ENCODE results near the gene KRT35. TPM values are rescaled to one million over a fixed set of nuclear protein-coding genes. Genes with fewer than 3 reads are reported as not detected.
A peak's percentile ranks its signal among the peaks of the same experiment; 100 is the strongest.

The KRT35 gene
- total RNA-seq, 1 experiment from 2014 or later = not detected

GRCh38 chr17:41519501-41520224 lies 38.7 kb upstream of the KRT35 start:
- Mint-ChIP-seq H3K27me3 (ENCODE audit: unreplicated experiment) (no peaks in the 10 kb centered on the region), H3K27ac (ENCODE audit: unreplicated experiment) (peak overlapping the region; percentile 99), H3K4me3 (ENCODE audit: low read depth, unreplicated experiment) (peak overlapping the region; percentile 5), H3K36me3 (ENCODE audit: insufficient read depth, unreplicated experiment) (peaks cover 96% of the 10 kb centered on the region), H3K4me1 (ENCODE audit: low read depth, unreplicated experiment) (peaks cover 67% of the 10 kb centered on the region), H3K9me3 (ENCODE audit: low read depth, unreplicated experiment) (no peaks in the 10 kb centered on the region)
- TF ChIP-seq, protein P1, sequence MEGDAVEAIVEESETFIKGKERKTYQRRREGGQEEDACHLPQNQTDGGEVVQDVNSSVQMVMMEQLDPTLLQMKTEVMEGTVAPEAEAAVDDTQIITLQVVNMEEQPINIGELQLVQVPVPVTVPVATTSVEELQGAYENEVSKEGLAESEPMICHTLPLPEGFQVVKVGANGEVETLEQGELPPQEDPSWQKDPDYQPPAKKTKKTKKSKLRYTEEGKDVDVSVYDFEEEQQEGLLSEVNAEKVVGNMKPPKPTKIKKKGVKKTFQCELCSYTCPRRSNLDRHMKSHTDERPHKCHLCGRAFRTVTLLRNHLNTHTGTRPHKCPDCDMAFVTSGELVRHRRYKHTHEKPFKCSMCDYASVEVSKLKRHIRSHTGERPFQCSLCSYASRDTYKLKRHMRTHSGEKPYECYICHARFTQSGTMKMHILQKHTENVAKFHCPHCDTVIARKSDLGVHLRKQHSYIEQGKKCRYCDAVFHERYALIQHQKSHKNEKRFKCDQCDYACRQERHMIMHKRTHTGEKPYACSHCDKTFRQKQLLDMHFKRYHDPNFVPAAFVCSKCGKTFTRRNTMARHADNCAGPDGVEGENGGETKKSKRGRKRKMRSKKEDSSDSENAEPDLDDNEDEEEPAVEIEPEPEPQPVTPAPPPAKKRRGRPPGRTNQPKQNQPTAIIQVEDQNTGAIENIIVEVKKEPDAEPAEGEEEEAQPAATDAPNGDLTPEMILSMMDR (IDR thresholded peaks at IDR 0.05; ENCODE audit: unreplicated experiment) = no peak
- intact Hi-C loops (cut with micrococcal nuclease; ENCODE audit: unreplicated experiment) = loop anchor here (5.0 to 10.0 kb wide), 2 partner anchors 585 to 662 kb away; partner anchors contain the start of gene KRT23
- BruUV-seq (replicated peaks) = no TSS peak
- DNase-seq = peak; percentile 73
- CTCF ChIA-PET = interaction anchor here (0.5 to 19.2 kb wide), 7 partner anchors 10 to 662 kb away, joined by 3 to 471 read pairs (median 4); no protein-coding TSS in a partner anchor

- no peaks in the 10 kb centered on the region for H3K27me3 Mint-ChIP-seq (ENCODE audit: unreplicated experiment)
- CTCF ChIA-PET = interaction anchor here (0.6 to 19.2 kb wide), 9 partner anchors 9 to 871 kb away, joined by 3 to 471 read pairs (median 5); no protein-coding TSS in a partner anchor
- H3K36me3 Mint-ChIP-seq (ENCODE audit: insufficient read depth, unreplicated experiment) = peaks cover 96% of the 10 kb centered on the region
- no TSS peak for BruUV-seq (replicated peaks)
- peaks cover 59% of the 10 kb centered on the region for H3K4me1 Mint-ChIP-seq (ENCODE audit: low read depth, unreplicated experiment)
- TF ChIP-seq, protein P1 (IDR thresholded peaks at IDR 0.05; ENCODE audit: unreplicated experiment) = no peak
- DNase-seq = no peak
- H3K27ac Mint-ChIP-seq (ENCODE audit: unreplicated experiment) = peak within 1 kb of the TSS; percentile 99
- no peaks in the 10 kb centered on the region for H3K9me3 Mint-ChIP-seq (ENCODE audit: low read depth, unreplicated experiment)
- H3K4me3 Mint-ChIP-seq (ENCODE audit: low read depth, unreplicated experiment) = peak within 1 kb of the TSS; percentile 5
- intact Hi-C loops (cut with micrococcal nuclease; ENCODE audit: unreplicated experiment) = no loop called here
These were observed 38.0 kb upstream of the KRT35 start, which contains the start of gene KRT15 for GRCh38 chr17:41518789-41519449. Gene KRT15, minus strand, starts transcription at chr17:41518890. Its CDS starts 63 bp downstream, at chr17:41518827.

GRCh38 chr17:41518031-41518430 lies 37.1 kb upstream of the KRT35 start:
- CTCF ChIA-PET = interaction anchor here (0.6 to 19.2 kb wide), 5 partner anchors 10 to 872 kb away, joined by 3 to 471 read pairs (median 4); partner anchors contain the start of gene KRT13
- Mint-ChIP-seq H3K36me3 (ENCODE audit: insufficient read depth, unreplicated experiment) (peaks cover 96% of the 10 kb centered on the region), H3K4me1 (ENCODE audit: low read depth, unreplicated experiment) (peaks cover 50% of the 10 kb centered on the region), H3K9me3 (ENCODE audit: low read depth, unreplicated experiment) (no peaks in the 10 kb centered on the region), H3K27ac (ENCODE audit: unreplicated experiment) (peak overlapping the region; percentile 99), H3K4me3 (ENCODE audit: low read depth, unreplicated experiment) (no peak overlapping the region), H3K27me3 (ENCODE audit: unreplicated experiment) (no peaks in the 10 kb centered on the region)
- intact Hi-C loops (cut with micrococcal nuclease; ENCODE audit: unreplicated experiment) = no loop called here
- BruUV-seq (replicated peaks) = no TSS peak
- TF ChIP-seq, protein P1 (IDR thresholded peaks at IDR 0.05; ENCODE audit: unreplicated experiment) = no peak
- no peak for DNase-seq

GRCh38 chr17:41516830-41517283 lies 35.9 kb upstream of the KRT35 start:
- no TSS peak for BruUV-seq (replicated peaks)
- no peak overlapping the region for H3K4me3 Mint-ChIP-seq (ENCODE audit: low read depth, unreplicated experiment)
- intact Hi-C loops (cut with micrococcal nuclease; ENCODE audit: unreplicated experiment) = no loop called here
- H3K27me3 Mint-ChIP-seq (ENCODE audit: unreplicated experiment) = no peaks in the 10 kb centered on the region
- no peak for DNase-seq
- H3K9me3 Mint-ChIP-seq (ENCODE audit: low read depth, unreplicated experiment) = no peaks in the 10 kb centered on the region
- peaks cover 39% of the 10 kb centered on the region for H3K4me1 Mint-ChIP-seq (ENCODE audit: low read depth, unreplicated experiment)
- H3K36me3 Mint-ChIP-seq (ENCODE audit: insufficient read depth, unreplicated experiment) = peaks cover 95% of the 10 kb centered on the region
- TF ChIP-seq, protein P1 (IDR thresholded peaks at IDR 0.05; ENCODE audit: unreplicated experiment) = no peak
- H3K27ac Mint-ChIP-seq (ENCODE audit: unreplicated experiment) = peak overlapping the region; percentile 20
- CTCF ChIA-PET = interaction anchor here (1.7 to 19.2 kb wide), 2 partner anchors 11 to 30 kb away, joined by 4 to 471 read pairs; partner anchors contain the start of gene KRT13

Measured in Calu3 (cell line).